Suprapubic skin (tissue), 4 donors: Measurements from ENCODE around the gene ID2.

Source experiments
- EP300 ChIP-seq: sonication (generic); formaldehyde crosslinking; IDR thresholded peaks from one replicate; pipeline ENCODE4 v1.6.1; 2017; ENCODE audit warnings: antibody characterized with exemption
- POLR2A ChIP-seq, 2 donors: fragments of 450-650 bp; IDR thresholded peaks; one replicate each; pipeline ENCODE4 v1.6.1; 2017; ENCODE audit warnings: antibody characterized with exemption in 2 of 2, mild to moderate bottlenecking in 2 of 2, moderate library complexity in 2 of 2
- POLR2AphosphoS5 ChIP-seq, 3 donors: sonication (generic); formaldehyde crosslinking; IDR thresholded peaks; one replicate each; pipeline ENCODE4 v1.6.1; 2017; ENCODE audit warnings: antibody characterized with exemption in 3 of 3
- TF ChIP-seq, protein P1 (sequence below), 2 donors: fragments of 200-600 bp in 1 of 2; fragments of 450-650 bp in 1 of 2; sonication (generic) in 1 of 2; IDR thresholded peaks; one replicate each; pipeline ENCODE4 v1.5.1; 2016 to 2019; ENCODE audit warnings: antibody characterized with exemption in 2 of 2, mild to moderate bottlenecking in 1 of 2, moderate library complexity in 1 of 2

DNA sequence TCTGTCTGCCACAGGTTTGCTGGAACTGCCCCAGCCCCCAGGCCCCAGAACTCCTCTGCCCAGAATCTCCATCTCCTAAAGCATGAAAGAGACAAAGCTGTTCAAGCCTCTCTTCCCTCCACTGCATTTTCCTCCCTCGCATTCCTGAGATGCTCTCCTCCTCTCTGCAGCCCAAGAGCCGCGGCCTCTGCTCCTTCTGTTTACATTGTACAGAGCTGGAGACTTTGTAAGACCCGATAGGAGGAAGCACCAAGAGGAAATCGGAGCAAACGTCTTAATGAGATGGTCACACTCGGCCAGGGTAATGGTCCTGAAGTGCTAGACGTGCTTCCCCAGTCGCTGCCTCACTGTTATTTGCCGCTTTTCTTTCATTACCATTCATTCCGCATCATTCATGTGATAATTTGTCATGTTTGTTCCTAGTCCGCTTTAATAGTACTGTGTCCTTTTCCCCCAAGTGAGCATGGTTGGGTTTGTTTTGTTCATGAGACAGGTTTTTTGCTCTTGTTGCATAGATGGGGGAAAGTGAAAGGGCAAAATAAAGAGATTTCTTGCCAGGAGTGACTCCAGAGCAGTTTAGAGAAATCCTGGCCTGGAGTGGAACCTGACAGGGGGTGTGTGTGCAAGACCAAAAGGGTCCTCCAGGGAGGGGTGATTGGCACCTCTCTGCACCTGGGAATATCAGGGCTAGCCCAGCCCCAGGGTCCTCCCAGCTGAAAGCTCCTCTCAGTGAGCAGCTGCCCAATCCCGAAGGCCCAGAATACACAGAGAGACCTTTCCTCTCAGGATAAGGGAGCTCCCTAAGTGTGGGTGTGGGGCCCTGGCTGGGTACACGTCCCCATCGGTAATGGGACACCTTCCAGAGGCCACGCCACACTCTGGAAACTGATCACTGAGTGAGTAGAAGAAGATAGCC lies 44.9 kb upstream of the ID2 start:
- TF ChIP-seq EP300 (no peak), POLR2A (IDR thresholded peaks at IDR 0.05) (no peak), POLR2AphosphoS5 (IDR thresholded peaks at IDR 0.05) (no peak)
- TF ChIP-seq, protein P1, sequence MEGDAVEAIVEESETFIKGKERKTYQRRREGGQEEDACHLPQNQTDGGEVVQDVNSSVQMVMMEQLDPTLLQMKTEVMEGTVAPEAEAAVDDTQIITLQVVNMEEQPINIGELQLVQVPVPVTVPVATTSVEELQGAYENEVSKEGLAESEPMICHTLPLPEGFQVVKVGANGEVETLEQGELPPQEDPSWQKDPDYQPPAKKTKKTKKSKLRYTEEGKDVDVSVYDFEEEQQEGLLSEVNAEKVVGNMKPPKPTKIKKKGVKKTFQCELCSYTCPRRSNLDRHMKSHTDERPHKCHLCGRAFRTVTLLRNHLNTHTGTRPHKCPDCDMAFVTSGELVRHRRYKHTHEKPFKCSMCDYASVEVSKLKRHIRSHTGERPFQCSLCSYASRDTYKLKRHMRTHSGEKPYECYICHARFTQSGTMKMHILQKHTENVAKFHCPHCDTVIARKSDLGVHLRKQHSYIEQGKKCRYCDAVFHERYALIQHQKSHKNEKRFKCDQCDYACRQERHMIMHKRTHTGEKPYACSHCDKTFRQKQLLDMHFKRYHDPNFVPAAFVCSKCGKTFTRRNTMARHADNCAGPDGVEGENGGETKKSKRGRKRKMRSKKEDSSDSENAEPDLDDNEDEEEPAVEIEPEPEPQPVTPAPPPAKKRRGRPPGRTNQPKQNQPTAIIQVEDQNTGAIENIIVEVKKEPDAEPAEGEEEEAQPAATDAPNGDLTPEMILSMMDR (IDR thresholded peaks at IDR 0.05), result no peak
